GM21367 (cell line): ENCODE results near the gene OR10W1.

Source experiments
- ATAC-seq: cut with Tn5 transposase; IDR thresholded peaks from one replicate; pipeline ENCODE4 v1.9.1; 2021; ENCODE audit not compliant: unreplicated experiment

OR10W1 gene, protein sequence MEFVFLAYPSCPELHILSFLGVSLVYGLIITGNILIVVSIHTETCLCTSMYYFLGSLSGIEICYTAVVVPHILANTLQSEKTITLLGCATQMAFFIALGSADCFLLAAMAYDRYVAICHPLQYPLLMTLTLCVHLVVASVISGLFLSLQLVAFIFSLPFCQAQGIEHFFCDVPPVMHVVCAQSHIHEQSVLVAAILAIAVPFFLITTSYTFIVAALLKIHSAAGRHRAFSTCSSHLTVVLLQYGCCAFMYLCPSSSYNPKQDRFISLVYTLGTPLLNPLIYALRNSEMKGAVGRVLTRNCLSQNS

DNA sequence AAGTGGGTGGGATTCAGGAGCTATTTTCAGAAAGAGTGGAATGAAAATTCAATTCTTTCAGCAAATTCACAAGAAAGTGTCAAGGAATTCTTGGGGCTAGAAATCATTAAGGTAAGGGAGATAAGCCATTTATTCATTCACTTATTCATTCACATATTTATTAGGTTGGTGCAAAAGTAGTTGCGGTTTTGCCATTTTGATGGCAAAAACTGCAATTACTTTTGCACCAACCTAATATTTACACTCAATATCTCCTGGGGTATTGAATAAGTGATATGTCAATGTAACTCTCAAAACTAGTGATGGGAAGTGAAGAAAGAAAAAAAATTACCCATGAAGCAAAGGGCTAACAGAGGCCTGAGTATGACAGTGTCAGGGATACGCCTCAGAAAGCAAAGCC lies at the start of gene OR10W1:
TSS of gene OR10W1 (minus strand) at position 119 of the 400 bp plus-strand sequence. CDS start 402 bp downstream, outside the sequence.
- ATAC-seq: no peak

DNA sequence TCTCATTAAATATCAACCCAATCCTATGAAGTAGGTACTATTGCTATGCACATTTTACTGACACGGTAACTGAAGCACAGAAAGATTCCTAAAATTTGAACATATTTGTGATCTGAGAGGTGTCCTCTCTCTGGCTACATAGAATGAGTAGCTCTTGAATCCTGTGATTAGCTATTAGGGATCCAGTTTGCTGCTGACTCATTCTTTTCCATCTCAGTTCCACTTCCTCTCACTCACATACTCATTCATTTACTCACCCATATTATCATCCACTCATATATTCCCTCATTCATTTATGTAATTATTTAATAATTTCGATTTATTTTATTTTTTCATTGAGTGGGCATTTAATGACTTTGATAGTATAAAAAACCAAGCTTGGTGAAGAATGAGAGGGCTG lies 48.1 kb upstream of the OR10W1 start:
- no peak for ATAC-seq

DNA sequence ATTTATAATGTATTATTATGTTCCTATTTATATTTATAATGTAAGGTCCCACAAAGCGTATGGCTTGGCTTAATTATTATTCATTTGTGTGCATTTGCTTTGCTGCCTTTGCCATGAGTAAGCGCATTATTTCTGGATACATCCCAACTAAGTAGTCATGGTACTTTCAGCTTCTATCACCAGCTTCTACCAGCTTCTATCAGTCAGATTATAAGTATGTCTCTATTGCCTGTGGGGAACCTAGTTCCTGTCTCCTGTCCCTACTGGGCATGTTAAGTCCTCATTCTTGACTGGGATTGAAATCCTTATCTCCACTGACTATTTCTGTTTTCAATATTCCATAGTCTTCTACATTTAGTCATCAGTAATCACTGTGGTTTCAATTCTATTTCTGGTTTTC lies 33.5 kb upstream of the OR10W1 start:
- ATAC-seq: no peak

DNA sequence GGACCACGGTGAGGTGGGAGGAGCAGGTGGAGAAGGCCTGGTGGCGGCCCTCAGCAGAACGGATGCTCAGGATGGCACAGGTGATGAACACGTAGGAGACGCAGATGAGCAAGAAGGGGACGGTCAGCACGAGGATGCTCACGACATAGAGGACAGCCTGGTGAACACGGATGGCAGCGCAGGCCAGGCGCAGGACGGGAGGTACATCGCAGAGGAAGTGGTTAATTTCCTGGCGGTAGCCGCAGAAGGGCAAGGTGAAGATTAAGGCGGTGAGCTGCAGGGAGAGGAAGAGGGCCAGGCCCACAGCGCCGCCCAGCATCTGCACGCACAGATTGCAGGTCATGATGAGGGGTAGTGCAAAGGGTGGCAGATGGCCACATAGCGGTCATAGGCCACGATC lies 24.0 kb upstream of the OR10W1 start:
- no peak for ATAC-seq

DNA sequence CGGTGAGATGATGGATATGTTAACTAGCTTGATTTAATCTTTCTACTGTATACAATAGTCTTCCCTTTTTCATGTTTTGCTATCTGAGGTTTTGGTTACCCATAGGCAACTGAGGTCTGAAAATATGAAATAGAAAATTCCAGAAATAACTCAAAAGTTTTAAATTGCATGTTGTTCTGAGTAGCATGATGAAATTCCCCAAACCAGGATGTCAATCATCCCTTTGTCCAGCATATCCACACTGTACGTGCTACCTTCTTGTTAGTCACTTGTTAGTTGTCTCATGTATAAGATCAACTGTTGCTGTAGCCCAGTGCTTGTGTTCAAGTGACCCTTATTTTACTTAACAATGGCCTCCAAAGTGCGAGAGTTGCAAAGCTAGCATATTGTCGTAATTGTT lies 21.2 kb upstream of the OR10W1 start:
- no peak for ATAC-seq

DNA sequence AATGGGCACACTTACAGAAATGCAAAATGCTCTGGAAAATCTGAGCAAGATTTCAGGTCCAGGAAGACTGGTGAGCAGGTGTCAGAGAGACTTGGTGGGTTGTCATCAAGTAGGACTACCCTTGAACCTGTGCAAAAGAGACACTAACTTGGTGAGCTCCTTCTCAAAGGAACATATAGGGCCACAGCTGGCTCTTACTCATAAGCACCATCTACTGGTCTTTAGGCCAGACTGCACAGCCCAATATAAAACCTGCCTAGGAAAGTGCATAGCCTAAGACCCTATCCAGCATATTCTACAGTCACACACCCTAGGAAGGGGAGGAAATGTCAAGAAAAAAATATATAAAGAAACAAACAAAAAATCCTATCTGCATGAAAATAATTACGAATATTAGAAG lies 18.2 kb upstream of the OR10W1 start:
- no peak for ATAC-seq

DNA sequence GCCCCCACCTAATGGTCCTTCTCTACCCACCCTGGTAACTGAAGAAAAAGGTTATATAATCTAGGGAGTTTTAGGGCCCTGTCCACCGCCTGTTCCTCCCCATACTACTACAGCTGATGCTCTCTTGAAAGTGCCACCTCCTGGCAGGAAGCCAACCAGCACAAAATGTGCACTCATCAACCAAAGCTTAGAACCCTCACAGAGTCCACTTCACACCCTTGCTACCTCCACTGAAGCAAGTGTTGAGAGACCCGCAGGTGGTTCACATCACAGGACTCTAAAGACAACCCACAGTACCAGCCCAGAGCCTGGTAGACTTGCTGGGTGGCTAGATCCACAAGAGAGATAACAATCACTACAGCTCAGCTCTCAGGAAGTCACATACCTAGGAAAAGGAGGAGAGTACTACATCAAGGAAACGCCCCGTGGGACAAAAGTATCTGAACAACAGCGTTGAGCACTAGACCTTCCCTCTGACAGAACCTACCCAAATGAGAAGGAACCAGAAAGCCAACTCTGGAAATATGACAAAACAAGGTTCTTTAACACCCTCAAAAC lies 17.5 kb upstream of the OR10W1 start:
- no peak for ATAC-seq

DNA sequence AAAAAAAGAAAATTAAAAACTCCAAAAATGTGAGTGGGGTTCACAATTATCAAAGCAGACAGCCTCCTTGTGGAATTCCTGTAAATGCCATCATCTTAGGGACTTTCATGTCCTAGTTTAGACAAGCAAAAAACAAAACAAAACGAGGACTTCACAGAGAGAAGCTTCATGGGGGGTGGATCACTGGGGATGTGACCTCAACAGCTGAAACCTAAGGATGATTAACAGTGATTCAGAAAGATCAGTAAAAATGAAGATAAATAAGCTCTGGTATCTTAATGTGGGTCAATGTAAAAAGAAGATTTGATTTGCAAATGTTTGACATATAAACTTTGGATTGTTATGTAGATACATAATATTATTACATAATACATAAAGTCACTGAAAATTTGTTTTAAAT lies 8.1 kb upstream of the OR10W1 start:
- ATAC-seq: no peak

DNA sequence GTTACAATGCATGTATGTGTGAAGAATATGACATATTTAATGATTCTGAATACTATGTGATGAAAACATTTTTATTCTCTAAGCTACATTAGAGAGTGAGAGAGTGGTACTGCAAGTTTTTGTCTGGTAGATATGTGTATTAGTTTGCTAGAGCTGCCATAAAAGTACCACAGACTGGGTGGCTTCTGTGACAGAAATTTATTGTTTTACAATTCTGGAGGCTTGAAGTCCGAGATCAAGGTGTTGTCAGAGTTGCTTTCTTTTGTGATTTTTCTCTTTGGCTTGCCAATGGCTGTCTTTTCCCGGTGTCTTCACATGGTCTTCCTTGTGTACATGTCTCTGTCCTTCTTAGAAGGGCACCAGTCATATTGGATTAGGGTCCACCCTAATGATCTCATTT lies 6.9 kb upstream of the OR10W1 start:
- ATAC-seq: no peak

DNA sequence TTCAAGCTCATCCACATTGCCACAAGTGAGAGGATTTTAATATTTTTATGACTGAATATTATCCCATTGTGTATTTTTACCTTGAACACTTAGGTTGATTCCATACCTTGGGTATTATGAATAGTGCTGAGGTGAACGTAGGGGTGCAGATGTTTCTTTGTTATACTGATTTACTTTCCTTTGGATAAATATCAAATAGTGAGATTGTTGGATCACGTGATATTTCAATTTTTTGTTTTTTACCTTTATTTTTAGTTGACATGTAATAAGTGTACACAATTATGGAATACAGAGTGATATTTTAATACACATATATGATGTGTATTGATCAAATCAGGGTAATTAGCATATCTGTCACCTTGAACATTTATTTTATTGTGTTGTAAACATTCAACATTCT lies 8.1 kb downstream of the OR10W1 start:
- ATAC-seq: no peak

DNA sequence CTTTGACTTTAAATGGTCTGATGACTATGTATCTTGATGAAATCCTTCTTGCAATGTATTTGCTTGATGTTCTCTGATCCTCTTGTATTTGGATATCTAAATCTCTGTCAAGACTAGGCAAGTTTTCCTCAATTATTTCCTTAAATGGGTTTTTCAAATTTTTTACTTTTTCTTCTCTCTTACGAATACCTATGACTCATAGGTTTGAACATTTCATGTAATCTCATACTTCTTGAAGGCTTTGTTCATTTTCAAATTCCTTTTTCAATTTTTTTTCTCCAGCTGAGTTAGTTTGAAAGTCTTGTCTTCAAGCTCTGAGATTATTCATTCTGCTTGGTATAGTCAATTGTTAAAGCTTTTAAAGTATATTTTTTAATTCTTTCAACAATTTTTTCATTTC lies 13.1 kb downstream of the OR10W1 start:
- no peak for ATAC-seq

DNA sequence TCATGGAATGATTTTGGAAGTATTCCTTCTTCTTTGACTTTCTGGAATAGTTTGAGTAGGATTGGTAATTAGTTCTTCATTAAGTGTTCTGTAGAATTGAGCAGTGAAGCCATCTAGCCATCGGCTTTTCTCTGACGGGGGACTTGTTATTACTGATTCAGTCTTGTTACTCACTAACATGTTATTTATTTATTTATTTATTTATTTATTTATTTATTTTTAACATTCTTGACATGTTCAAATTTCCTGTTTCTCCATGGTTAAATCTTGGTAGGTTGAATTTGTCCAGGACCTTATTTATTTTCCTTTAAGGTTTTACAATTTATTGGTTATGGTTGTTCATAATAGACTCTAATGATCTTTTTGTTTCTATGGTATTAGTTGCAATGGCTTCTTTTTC lies 24.1 kb downstream of the OR10W1 start:
- ATAC-seq: no peak

DNA sequence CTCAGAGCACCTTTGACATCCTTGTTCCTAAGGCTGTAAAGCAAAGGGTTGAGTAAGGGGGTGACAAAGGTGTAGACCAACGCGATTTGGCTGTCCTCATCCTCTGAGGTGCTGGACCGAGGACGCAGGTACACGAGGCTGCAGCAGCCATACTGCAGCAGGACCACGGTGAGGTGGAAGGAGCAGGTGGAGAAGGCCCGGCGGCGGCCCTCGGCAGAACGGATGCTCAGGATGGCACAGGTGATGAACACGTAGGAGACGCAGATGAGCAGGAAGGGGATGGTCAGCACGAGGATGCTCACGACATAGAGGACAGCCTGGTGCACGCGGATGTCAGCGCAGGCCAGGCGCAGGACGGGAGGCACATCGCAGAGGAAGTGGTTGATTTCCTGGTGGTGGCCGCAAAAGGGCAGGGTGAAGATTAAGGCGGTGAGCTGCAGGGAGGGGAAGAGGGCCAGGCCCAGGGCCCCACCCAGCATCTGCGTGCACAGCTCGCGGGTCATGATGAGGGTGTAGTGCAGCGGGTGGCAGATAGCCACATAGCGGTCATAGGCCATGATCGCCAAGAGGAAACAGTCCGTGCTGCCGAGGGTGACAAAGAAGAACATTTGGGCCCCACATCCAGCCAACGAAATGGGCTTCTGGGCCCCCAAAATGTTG lies 40.0 kb downstream of the OR10W1 start:
- ATAC-seq: no peak

DNA sequence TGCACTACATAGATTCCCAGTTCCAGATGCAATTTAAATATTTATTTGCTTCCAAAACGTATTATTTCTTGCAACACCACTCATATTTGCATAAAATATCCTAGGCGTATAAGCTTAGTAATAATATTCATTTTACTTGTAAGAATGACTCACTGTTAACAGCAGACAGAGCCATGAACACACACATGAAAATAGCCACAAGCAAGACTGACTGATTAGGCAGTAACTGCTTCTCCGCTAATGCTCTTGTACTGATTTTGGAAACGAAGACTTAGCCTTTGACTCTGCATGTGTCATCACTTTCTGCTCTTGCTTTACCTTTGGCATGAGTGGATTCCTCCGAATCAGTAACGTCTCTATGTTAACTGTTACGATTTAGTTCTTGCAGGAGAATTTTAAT lies 45.3 kb downstream of the OR10W1 start:
- no peak for ATAC-seq
